Sigmoid colon (tissue), 4 donors: ENCODE results near the gene SLC19A1.

Experiments used
- EP300 ChIP-seq, 4 donors: sonication (generic); formaldehyde crosslinking; IDR thresholded peaks; one replicate each; pipeline ENCODE4 v1.6.1; 2017; ENCODE audit warnings: antibody characterized with exemption in 4 of 4
- POLR2AphosphoS5 ChIP-seq, 4 donors: sonication (generic); formaldehyde crosslinking; IDR thresholded peaks; one replicate each; pipeline ENCODE4 v1.6.1; 2017; ENCODE audit warnings: antibody characterized with exemption in 4 of 4
- TF ChIP-seq, protein P1 (sequence below), 4 experiments: fragments of 450-650 bp in 3 of 4; fragments of 200-600 bp in 1 of 4; IDR thresholded peaks; one replicate each; pipeline ENCODE4 v1.5.1; 2016 to 2019; ENCODE audit warnings: antibody characterized with exemption in 4 of 4, mild to moderate bottlenecking in 3 of 4, moderate library complexity in 2 of 4

- TF ChIP-seq, protein P1, sequence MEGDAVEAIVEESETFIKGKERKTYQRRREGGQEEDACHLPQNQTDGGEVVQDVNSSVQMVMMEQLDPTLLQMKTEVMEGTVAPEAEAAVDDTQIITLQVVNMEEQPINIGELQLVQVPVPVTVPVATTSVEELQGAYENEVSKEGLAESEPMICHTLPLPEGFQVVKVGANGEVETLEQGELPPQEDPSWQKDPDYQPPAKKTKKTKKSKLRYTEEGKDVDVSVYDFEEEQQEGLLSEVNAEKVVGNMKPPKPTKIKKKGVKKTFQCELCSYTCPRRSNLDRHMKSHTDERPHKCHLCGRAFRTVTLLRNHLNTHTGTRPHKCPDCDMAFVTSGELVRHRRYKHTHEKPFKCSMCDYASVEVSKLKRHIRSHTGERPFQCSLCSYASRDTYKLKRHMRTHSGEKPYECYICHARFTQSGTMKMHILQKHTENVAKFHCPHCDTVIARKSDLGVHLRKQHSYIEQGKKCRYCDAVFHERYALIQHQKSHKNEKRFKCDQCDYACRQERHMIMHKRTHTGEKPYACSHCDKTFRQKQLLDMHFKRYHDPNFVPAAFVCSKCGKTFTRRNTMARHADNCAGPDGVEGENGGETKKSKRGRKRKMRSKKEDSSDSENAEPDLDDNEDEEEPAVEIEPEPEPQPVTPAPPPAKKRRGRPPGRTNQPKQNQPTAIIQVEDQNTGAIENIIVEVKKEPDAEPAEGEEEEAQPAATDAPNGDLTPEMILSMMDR (IDR thresholded peaks at IDR 0.05), result no peak
- no peak for TF ChIP-seq POLR2AphosphoS5 (IDR thresholded peaks at IDR 0.05)
- no peak for TF ChIP-seq EP300 (IDR thresholded peaks at IDR 0.05)
These were observed 39.1 kb upstream of the SLC19A1 start for GRCh38 chr21:45581322-45581712.
